22Rv1 (cell line): ENCODE measurements around the gene ARMCX5.

Experiments
- H3K27ac ChIP-seq: fragments of 450-650 bp; 2 replicates; pipeline ENCODE4 v1.5.1; 2017
- ZFX ChIP-seq: fragments of 450-650 bp; IDR thresholded peaks from 2 replicates; pipeline ENCODE4 v1.6.1; 2017; ENCODE audit warnings: antibody characterized with exemption, borderline replicate concordance
- TF ChIP-seq, protein P1 (sequence below): fragments of 450-650 bp; IDR thresholded peaks from 2 replicates; pipeline ENCODE4 v1.5.1; 2017; ENCODE audit warnings: mild to moderate bottlenecking

The ARMCX5 gene

DNA sequence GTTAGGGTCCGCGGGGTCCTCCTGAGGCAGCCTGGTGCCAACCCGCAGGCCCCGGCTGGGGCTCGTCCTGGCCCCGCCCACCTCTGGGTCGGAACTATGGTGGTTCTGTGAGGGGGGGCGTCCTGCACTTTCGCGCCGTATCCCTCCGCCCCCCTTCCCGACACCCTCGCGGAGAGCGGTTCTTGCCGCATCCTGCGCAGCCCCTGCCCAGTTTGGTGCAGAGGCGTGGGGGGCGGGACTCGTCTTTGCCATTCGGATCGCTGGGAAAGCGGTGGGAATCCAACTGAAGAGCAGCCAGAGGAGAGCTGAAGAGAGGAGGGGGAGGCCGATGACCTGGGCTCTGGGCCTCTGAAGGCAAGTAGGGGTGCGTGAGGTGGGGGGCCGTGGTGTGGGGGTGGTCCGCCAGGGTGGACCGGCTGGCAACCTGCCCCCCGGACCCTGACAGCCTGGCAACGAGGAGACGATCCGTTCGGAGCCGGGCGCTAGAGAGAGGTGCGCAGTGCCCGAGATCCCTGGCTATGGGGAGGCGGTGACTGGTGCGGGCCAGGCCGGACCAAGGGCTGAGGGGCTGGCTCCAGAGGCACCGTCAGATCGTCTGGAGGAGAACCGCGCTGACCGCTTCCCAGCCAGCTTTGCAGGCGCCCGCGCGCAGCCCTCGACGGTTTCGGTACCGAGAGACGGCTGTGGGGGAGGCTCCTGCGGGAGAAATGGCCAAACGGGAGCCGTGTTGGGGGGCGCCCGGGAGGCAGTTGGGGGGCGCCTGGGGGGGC lies 52.1 kb downstream of the ARMCX5 start, which contains the start of gene GPRASP1:
GPRASP1 (plus strand) TSS at position 242 of the 770 bp plus-strand sequence. CDS start 2,431 bp downstream, outside the sequence.
- H3K27ac ChIP-seq = no peak within 1 kb of the TSS
- TF ChIP-seq, protein P1, sequence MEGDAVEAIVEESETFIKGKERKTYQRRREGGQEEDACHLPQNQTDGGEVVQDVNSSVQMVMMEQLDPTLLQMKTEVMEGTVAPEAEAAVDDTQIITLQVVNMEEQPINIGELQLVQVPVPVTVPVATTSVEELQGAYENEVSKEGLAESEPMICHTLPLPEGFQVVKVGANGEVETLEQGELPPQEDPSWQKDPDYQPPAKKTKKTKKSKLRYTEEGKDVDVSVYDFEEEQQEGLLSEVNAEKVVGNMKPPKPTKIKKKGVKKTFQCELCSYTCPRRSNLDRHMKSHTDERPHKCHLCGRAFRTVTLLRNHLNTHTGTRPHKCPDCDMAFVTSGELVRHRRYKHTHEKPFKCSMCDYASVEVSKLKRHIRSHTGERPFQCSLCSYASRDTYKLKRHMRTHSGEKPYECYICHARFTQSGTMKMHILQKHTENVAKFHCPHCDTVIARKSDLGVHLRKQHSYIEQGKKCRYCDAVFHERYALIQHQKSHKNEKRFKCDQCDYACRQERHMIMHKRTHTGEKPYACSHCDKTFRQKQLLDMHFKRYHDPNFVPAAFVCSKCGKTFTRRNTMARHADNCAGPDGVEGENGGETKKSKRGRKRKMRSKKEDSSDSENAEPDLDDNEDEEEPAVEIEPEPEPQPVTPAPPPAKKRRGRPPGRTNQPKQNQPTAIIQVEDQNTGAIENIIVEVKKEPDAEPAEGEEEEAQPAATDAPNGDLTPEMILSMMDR = no peak
- no peak for TF ChIP-seq ZFX

DNA sequence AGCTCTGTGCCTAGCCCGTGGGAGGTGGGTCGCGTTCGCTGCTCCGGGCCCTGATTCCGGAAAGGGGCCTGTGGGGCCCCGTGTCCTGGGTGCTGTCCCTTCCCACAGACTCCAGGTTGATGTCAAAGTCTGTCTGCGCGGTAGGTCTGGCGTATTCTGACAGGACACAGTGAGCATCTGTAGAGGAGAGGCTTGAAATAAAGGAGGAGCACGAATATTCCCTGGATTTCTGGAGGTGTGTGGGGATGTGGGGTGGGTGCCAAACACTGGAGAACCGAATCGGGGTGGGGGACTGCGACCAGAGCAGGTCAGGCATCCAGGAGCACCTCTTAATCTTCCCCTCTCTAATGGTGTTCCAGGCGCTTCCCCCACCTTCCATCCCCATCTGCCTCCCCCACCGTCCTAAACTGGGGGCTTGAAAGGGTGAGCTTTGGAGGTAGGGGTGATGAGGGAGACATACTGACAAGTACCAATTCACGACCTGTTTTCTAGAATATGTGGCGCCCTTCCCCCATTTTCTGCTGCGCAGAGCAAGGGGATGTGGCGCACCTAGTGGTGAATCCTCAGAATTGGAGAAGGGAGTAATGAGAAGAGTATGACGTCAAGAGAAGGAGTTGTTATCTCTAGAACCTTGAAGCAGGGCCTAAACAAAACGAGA lies 52.8 kb downstream of the ARMCX5 start:
- TF ChIP-seq, protein P1 = no peak
- no peak overlapping the region for H3K27ac ChIP-seq
